Peyer's patch (tissue), 4 donors: ENCODE data around the gene PPM1D.

ENCODE experiments used
- POLR2A ChIP-seq, 2 donors: fragments of 450-650 bp; IDR thresholded peaks; one replicate each; pipeline ENCODE4 v1.5.1; 2017; ENCODE audit warnings: antibody characterized with exemption in 2 of 2, mild to moderate bottlenecking in 2 of 2, moderate library complexity in 2 of 2
- TF ChIP-seq, protein P1 (sequence below), 6 experiments: fragments of 450-650 bp in 4 of 6; fragments of 200-600 bp in 2 of 6; sonication (generic) in 1 of 6; IDR thresholded peaks; one replicate each; pipeline ENCODE4 v1.5.1; 2017 to 2019; ENCODE audit warnings: antibody characterized with exemption in 6 of 6, mild to moderate bottlenecking in 3 of 6, moderate library complexity in 1 of 6

GRCh38 chr17:60631119-60631518 is 31.1 kb downstream of the PPM1D start:
- TF ChIP-seq, protein P1, sequence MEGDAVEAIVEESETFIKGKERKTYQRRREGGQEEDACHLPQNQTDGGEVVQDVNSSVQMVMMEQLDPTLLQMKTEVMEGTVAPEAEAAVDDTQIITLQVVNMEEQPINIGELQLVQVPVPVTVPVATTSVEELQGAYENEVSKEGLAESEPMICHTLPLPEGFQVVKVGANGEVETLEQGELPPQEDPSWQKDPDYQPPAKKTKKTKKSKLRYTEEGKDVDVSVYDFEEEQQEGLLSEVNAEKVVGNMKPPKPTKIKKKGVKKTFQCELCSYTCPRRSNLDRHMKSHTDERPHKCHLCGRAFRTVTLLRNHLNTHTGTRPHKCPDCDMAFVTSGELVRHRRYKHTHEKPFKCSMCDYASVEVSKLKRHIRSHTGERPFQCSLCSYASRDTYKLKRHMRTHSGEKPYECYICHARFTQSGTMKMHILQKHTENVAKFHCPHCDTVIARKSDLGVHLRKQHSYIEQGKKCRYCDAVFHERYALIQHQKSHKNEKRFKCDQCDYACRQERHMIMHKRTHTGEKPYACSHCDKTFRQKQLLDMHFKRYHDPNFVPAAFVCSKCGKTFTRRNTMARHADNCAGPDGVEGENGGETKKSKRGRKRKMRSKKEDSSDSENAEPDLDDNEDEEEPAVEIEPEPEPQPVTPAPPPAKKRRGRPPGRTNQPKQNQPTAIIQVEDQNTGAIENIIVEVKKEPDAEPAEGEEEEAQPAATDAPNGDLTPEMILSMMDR (IDR thresholded peaks at IDR 0.05): no peak
- no peak for TF ChIP-seq POLR2A (IDR thresholded peaks at IDR 0.05)
